Spleen (tissue), 11 donors: ENCODE results near the gene ARMC3. TPM values are rescaled to one million over a fixed set of nuclear protein-coding genes. Genes with fewer than 3 reads are reported as not detected.

ENCODE experiments used
- DNase-seq: peaks from one replicate; pipeline ENCODE4 v3.0.0-alpha.2; 2020
- H3K27ac ChIP-seq, 8 donors: fragments of 200-600 bp; sonication (generic) in 7 of 8; 1 replicate in 4 of 8; 2 replicates in 4 of 8; pipeline versions ENCODE4 v1.5.0 to v1.8.0; 2016 to 2021; ENCODE audit warnings: inconsistent platforms in 4 of 8, mild to moderate bottlenecking in 4 of 8, moderate library complexity in 1 of 8
- H3K27me3 ChIP-seq, 7 donors: fragments of 200-600 bp; sonication (generic) in 6 of 7; replicated peaks in 1 of 7; 1 replicate in 4 of 7; 2 replicates in 3 of 7; pipeline versions ENCODE4 v1.5.0 to v1.8.0; 2016 to 2021; ENCODE audit warnings: inconsistent platforms in 3 of 7, mild to moderate bottlenecking in 1 of 7
- H3K36me3 ChIP-seq, 6 donors: fragments of 200-600 bp; sonication (generic) in 5 of 6; 1 replicate in 4 of 6; 2 replicates in 2 of 6; pipeline versions ENCODE4 v1.5.0 to v1.8.0; 2016 to 2021; ENCODE audit warnings: inconsistent platforms in 2 of 6
- H3K4me1 ChIP-seq, 6 donors: fragments of 200-600 bp; sonication (generic) in 5 of 6; 1 replicate in 3 of 6; 2 replicates in 3 of 6; pipeline versions ENCODE4 v1.5.0 to v1.8.0; 2016 to 2021; ENCODE audit warnings: inconsistent platforms in 3 of 6
- H3K4me3 ChIP-seq, 8 donors: fragments of 200-600 bp; sonication (generic) in 7 of 8; 1 replicate in 4 of 8; 2 replicates in 4 of 8; pipeline versions ENCODE4 v1.5.0 to v1.8.0; 2016 to 2021; ENCODE audit warnings: inconsistent platforms in 4 of 8, mild to moderate bottlenecking in 4 of 8, moderate library complexity in 2 of 8
- H3K9me3 ChIP-seq, 8 donors: fragments of 200-600 bp; sonication (generic) in 7 of 8; 1 replicate in 4 of 8; 2 replicates in 4 of 8; pipeline versions ENCODE4 v1.5.0 to v1.8.0; 2016 to 2021; ENCODE audit warnings: inconsistent platforms in 4 of 8
- POLR2A ChIP-seq, 3 donors: fragments of 450-650 bp; IDR thresholded peaks; one replicate each; pipeline ENCODE4 v1.5.1; 2017; ENCODE audit warnings: antibody characterized with exemption in 3 of 3, mild to moderate bottlenecking in 1 of 3
- POLR2AphosphoS5 ChIP-seq, 3 donors: sonication (generic); formaldehyde crosslinking; IDR thresholded peaks; one replicate each; pipeline ENCODE4 v1.5.1; 2017; ENCODE audit warnings: antibody characterized with exemption in 3 of 3
- WGBS, 5 donors: extraction: QIAGEN DNeasy Blood & Tissue Kit in 3 of 5; methylation state at CpG; one replicate each; pipeline versions ENCODE4 v1.1.5 to v1.1.7; 2013 to 2018; 5-methylcytosine and 5-hydroxymethylcytosine counted together
- intact Hi-C: fragments of 100-400 bp; cut with DNase I; formaldehyde crosslinking; loops from one replicate; pipeline ENCODE4 v1.15.0; 2023; ENCODE audit warnings: low total_unique reads
- polyA plus RNA-seq, 3 donors: library from polyadenylated mRNA; stranded (reverse); fragments of 200-250 nt; gene quantifications; one replicate each; pipeline ENCODE4 v1.2.1, GENCODE V29; 2013
- total RNA-seq, 7 donors: library from RNA; depleted of rRNA in 3 of 7; stranded (reverse); fragments of >200 nt in 3 of 7; fragmentation: NEBNext Ultra II Directional in 4 of 7; extraction: Animal tissue kit (Norgen Biotek cat#: 25700) in 4 of 7; gene quantifications; one replicate each; pipeline versions ENCODE4 v1.1.0 to v1.2.1, GENCODE V29; 2016 to 2021
- TF ChIP-seq, protein P1 (sequence below), 11 experiments: fragments of 200-600 bp in 7 of 11; fragments of 450-650 bp in 4 of 11; sonication (generic) in 4 of 11; IDR thresholded peaks in 8 of 11; conservative IDR thresholded peaks in 3 of 11; 1 replicate in 7 of 11; 2 replicates in 4 of 11; pipeline versions ENCODE4 v1.4.0 to v1.8.0; 2016 to 2021; ENCODE audit warnings: antibody characterized with exemption in 11 of 11, inconsistent platforms in 4 of 11, mild to moderate bottlenecking in 1 of 11
- donor health status: healthy with polysubstance abuse.
- donor health status: DM: no; HTN: no; CAD: no; lungs with moderate emphysema.
- donor health status: DM: no; HTN: no; CAD: no.
- donor health status: Bipolar disorder and iron deficiency.
- donor health status: healthy.
- donor health status: DM: no; HTN: no; CAD: no.
- donor health status: DM: yes; HTN: yes; CAD: no.

ARMC3 gene
- total and polyA plus RNA-seq, 10 donors: 0.66 to 0.85 TPM; not detected in 8

DNA sequence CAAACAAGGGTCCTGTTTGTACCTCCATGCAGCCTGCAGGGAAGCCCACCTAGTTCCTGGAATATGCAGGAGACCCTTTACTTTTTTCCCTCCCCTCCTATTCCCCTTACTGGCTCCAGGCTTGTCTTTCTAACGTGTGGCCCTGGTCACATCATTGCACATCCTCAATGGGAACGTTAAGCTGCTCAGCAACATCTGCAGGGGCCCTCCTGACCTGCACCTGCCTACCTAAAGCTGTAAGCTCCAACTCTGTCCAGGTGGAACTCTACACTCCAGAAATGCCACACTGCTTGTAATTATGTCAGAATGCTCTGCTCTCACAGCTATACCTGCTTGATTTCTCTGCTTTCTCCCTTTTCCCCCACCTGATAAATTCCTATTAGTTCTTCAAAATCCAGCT lies 72.1 kb downstream of the ARMC3 start:
- no peaks in the 10 kb centered on the region for H3K4me1 ChIP-seq
- H3K27me3 ChIP-seq: peaks cover 0 to 39% (median 0%) of the 10 kb centered on the region in 7 donors
- TF ChIP-seq, protein P1, sequence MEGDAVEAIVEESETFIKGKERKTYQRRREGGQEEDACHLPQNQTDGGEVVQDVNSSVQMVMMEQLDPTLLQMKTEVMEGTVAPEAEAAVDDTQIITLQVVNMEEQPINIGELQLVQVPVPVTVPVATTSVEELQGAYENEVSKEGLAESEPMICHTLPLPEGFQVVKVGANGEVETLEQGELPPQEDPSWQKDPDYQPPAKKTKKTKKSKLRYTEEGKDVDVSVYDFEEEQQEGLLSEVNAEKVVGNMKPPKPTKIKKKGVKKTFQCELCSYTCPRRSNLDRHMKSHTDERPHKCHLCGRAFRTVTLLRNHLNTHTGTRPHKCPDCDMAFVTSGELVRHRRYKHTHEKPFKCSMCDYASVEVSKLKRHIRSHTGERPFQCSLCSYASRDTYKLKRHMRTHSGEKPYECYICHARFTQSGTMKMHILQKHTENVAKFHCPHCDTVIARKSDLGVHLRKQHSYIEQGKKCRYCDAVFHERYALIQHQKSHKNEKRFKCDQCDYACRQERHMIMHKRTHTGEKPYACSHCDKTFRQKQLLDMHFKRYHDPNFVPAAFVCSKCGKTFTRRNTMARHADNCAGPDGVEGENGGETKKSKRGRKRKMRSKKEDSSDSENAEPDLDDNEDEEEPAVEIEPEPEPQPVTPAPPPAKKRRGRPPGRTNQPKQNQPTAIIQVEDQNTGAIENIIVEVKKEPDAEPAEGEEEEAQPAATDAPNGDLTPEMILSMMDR (IDR thresholded peaks at IDR 0.05 in 8 of 11, conservative IDR thresholded peaks at IDR 0.05 in 3 of 11): no peak
- TF ChIP-seq POLR2A (IDR thresholded peaks at IDR 0.05) (no peak), POLR2AphosphoS5 (IDR thresholded peaks at IDR 0.05) (no peak)
- WGBS, 5 donors: 43 to 70% (median 69%) methylated on average over 2 of the region's 2 CpGs
- H3K27ac ChIP-seq: no peak overlapping the region
- no peaks in the 10 kb centered on the region for H3K36me3 ChIP-seq
- intact Hi-C loops: no loop called here
- no peaks in the 10 kb centered on the region for H3K9me3 ChIP-seq
- H3K4me3 ChIP-seq: no peak overlapping the region
- DNase-seq: no peak

DNA sequence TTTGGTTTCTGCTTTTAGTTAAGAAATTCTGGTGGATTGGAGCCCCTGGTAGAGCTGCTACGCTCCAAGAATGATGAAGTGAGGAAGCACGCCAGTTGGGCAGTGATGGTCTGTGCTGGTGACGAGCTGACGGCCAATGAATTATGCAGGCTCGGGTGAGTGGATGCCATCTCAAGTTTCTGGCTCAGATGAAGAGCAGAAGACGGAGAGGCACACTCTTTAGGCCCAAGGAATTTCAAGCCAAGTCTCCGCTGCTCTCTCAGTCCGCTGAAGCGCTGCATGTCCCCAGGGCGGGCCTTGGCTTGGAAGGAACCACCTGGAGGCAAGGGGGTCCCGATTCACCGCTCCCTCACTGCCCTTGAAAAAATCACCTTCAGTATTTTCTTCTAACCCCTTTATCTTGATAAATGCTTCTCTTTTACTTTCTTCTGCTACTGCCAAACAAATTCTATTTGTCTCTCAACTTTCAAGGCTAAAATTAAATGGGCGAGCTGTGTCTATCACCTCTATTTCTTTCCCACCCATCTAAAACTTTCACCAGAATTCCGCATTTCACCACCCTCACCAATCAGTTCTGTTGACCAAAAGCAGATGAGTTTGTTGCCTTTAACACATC lies 74.2 kb downstream of the ARMC3 start:
- H3K9me3 ChIP-seq: no peaks in the 10 kb centered on the region
- H3K4me3 ChIP-seq: no peak overlapping the region
- TF ChIP-seq POLR2A (IDR thresholded peaks at IDR 0.05): no peak
- no peak for TF ChIP-seq POLR2AphosphoS5 (IDR thresholded peaks at IDR 0.05)
- TF ChIP-seq, protein P1 (IDR thresholded peaks at IDR 0.05 in 8 of 11, conservative IDR thresholded peaks at IDR 0.05 in 3 of 11): no peak
- WGBS, 5 donors: 82 to 92% (median 85%) methylated on average over 14 of the region's 14 CpGs
- intact Hi-C loops: no loop called here
- H3K4me1 ChIP-seq: no peaks in the 10 kb centered on the region
- no peak for DNase-seq
- H3K36me3 ChIP-seq: no peaks in the 10 kb centered on the region
- no peak overlapping the region for H3K27ac ChIP-seq
- peaks cover 0 to 45% (median 0%) of the 10 kb centered on the region in 7 donors for H3K27me3 ChIP-seq

DNA sequence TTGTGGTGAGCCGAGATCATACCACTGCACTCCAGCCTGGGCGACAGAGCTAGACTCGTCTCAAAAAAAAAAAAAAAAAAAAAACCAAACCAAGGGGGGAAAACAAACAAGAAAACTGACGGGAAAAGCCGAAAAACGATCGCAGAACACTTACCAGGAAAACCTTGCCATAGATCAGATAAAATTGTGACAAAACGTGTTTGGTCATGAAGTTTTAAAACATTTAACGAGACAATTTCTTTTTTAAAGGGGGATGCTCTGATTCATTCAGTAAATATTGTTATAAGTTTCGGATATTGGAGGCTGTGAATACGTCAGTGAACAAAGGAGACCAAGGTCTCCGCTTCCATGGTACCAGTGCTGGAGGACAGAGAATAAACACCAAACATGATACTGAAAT lies 77.3 kb downstream of the ARMC3 start:
- no peaks in the 10 kb centered on the region for H3K9me3 ChIP-seq
- no peaks in the 10 kb centered on the region for H3K4me1 ChIP-seq
- no peak for DNase-seq
- H3K27me3 ChIP-seq: peaks cover 0 to 47% (median 0%) of the 10 kb centered on the region in 7 donors
- intact Hi-C loops: no loop called here
- no peak overlapping the region for H3K27ac ChIP-seq
- no peak overlapping the region for H3K4me3 ChIP-seq
- WGBS, 5 donors: 90 to 95% (median 93%) methylated on average over 12 of the region's 12 CpGs
- no peaks in the 10 kb centered on the region for H3K36me3 ChIP-seq
- TF ChIP-seq, protein P1 (IDR thresholded peaks at IDR 0.05 in 8 of 11, conservative IDR thresholded peaks at IDR 0.05 in 3 of 11): no peak
- TF ChIP-seq POLR2AphosphoS5 (IDR thresholded peaks at IDR 0.05) (no peak), POLR2A (IDR thresholded peaks at IDR 0.05) (no peak)

DNA sequence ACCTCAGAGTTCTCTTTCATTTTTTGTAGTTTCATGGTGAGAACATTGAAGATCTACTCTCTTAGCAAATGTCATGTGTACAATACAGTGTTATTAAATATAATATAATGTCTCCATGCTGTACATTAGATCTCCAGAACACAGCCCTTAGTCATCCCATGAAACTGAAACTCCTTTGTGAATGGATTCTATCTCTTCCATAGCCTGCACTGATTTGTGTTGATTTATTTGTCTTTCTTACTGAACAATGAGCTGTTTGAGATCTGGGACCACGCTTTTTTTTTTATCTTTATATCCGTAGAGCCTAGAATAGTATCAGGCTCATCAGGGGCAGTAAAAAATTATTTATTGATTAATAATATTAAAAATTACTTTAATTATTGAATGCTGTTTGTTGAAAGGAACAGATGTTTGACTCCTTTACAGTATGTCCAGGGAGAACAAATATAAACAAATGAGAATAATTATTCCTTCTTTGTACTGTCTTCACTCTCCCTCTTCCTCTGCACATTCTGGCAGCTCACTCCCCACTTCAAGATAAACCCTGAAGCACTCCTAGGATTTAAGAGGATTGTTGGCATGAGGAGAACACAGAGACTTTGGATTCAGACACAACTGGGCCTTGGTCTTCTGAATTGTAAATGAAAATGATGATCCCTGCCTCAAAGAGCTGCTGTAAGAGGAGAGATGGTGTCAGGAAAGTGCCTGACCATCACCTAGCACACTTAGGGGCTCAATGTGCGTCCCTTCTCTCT lies 85.9 kb downstream of the ARMC3 start:
- DNase-seq: no peak
- Histone ChIP-seq H3K4me1 (no peaks in the 10 kb centered on the region), H3K9me3 (no peaks in the 10 kb centered on the region), H3K36me3 (no peaks in the 10 kb centered on the region), H3K27me3 (peaks cover 0 to 7% (median 0%) of the 10 kb centered on the region in 7 donors), H3K27ac (no peak overlapping the region), H3K4me3 (no peak overlapping the region)
- no peak for TF ChIP-seq POLR2AphosphoS5 (IDR thresholded peaks at IDR 0.05)
- TF ChIP-seq, protein P1 (IDR thresholded peaks at IDR 0.05 in 8 of 11, conservative IDR thresholded peaks at IDR 0.05 in 3 of 11): no peak
- no peak for TF ChIP-seq POLR2A (IDR thresholded peaks at IDR 0.05)
- WGBS, 5 donors: 86 to 91% (median 89%) methylated on average over 3 of the region's 3 CpGs
- intact Hi-C loops: no loop called here
